SK-N-SH (cell line): ENCODE data around the gene RERGL. TPM values are rescaled to one million over a fixed set of nuclear protein-coding genes. Genes with fewer than 3 reads are reported as not detected.

Experiments used
- CTCF ChIA-PET: fragments of 300-600, 350-600 bp; formaldehyde crosslinking; extraction: SDS; loops from one replicate; lab custom pipeline; 2021; lab: Yijun Ruan, JAX
- POLR2A ChIA-PET: fragments of 350-600 bp; sonication (Branson Sonifier 250); formaldehyde crosslinking; extraction: SDS; loops from one replicate; lab custom pipeline; 2020; ENCODE audit warnings: antibody characterized with exemption, inconsistent platforms; lab: Yijun Ruan, JAX
- DNase-seq: peaks from one replicate; pipeline ENCODE4 v3.0.0; 2012
- H2AFZ ChIP-seq: fragments of 200-600 bp; sonication (generic); 2 replicates; pipeline ENCODE4 v1.8.1; 2016; ENCODE audit warnings: antibody characterized with exemption, mild to moderate bottlenecking, low read depth
- H3F3A ChIP-seq: fragments of 200-600 bp; sonication (generic); replicated peaks from 2 replicates; pipeline ENCODE3; 2016; ENCODE audit warnings: antibody characterized with exemption, mild to moderate bottlenecking; ENCODE audit not compliant: insufficient read depth
- H3K27ac ChIP-seq, 2 experiments: fragments of 200-500 bp in 1 of 2; fragments of 200-600 bp in 1 of 2; sonication (Bioruptor generic) in 1 of 2; sonication (generic), shearing (Covaris generic) in 1 of 2; 2 replicates each; pipeline versions ENCODE4 v1.5.1 to v1.6.1; 2014 to 2016; ENCODE audit warnings: low read depth in 2 of 2, inconsistent platforms in 1 of 2, low read length in 1 of 2, mild to moderate bottlenecking in 1 of 2, mixed read lengths in 1 of 2
- H3K27me3 ChIP-seq: fragments of 200-600 bp; sonication (generic), shearing (Covaris generic); 2 replicates; pipeline ENCODE4 v1.6.1; 2016; ENCODE audit warnings: mixed run types; ENCODE audit not compliant: insufficient read depth
- H3K36me3 ChIP-seq, 2 experiments: fragments of 200-500 bp in 1 of 2; fragments of 200-600 bp in 1 of 2; sonication (Bioruptor generic) in 1 of 2; sonication (generic) in 1 of 2; replicated peaks in 1 of 2; 2 replicates each; pipeline versions ENCODE3 to v1.5.1; 2014 to 2016; ENCODE audit warnings: low read length in 1 of 2, mild to moderate bottlenecking in 1 of 2; ENCODE audit not compliant: insufficient read depth in 2 of 2, control insufficient read depth in 1 of 2
- H3K4me1 ChIP-seq, 2 experiments: fragments of 200-500 bp in 1 of 2; fragments of 200-600 bp in 1 of 2; sonication (Bioruptor generic) in 1 of 2; sonication (generic), shearing (Covaris generic) in 1 of 2; 2 replicates each; pipeline versions ENCODE4 v1.5.1 to v1.6.1; 2014 to 2016; ENCODE audit warnings: low read depth in 1 of 2, low read length in 1 of 2, mixed run types in 1 of 2; ENCODE audit not compliant: insufficient read depth in 2 of 2, control insufficient read depth in 1 of 2
- H3K4me2 ChIP-seq: fragments of 200-600 bp; sonication (generic), shearing (Covaris generic); 2 replicates; pipeline ENCODE4 v1.6.1; 2017; ENCODE audit warnings: mixed run types
- H3K4me3 ChIP-seq, 2 experiments: fragments of 200-500 bp in 1 of 2; fragments of 200-600 bp in 1 of 2; sonication (Bioruptor generic) in 1 of 2; sonication (generic), shearing (Covaris generic) in 1 of 2; 2 replicates each; pipeline versions ENCODE4 v1.5.1 to v1.8.1; 2014 to 2016; ENCODE audit warnings: low read depth in 2 of 2, inconsistent platforms in 1 of 2, low read length in 1 of 2, mild to moderate bottlenecking in 1 of 2, mixed read lengths in 1 of 2, moderate library complexity in 1 of 2
- H3K79me2 ChIP-seq: fragments of 200-600 bp; sonication (generic); 2 replicates; pipeline ENCODE4 v1.8.1; 2017; ENCODE audit warnings: mild to moderate bottlenecking; ENCODE audit not compliant: insufficient read depth
- H3K9ac ChIP-seq: fragments of 200-600 bp; sonication (generic); 2 replicates; pipeline ENCODE4 v1.6.1; 2017; ENCODE audit warnings: mixed run types
- H3K9me2 ChIP-seq: fragments of 200-600 bp; sonication (generic); 2 replicates; pipeline ENCODE4 v1.6.1; 2017; ENCODE audit warnings: mixed run types
- H3K9me3 ChIP-seq: fragments of 200-600 bp; sonication (generic); 2 replicates; pipeline ENCODE4 v1.6.1; 2017; ENCODE audit warnings: mixed run types, mild to moderate bottlenecking, moderate library complexity
- H4K20me1 ChIP-seq: fragments of 200-600 bp; sonication (generic); 2 replicates; pipeline ENCODE4 v1.6.1; 2017; ENCODE audit warnings: mild to moderate bottlenecking, mixed run types; ENCODE audit not compliant: insufficient read depth
- CHD2 ChIP-seq: fragments of 150-350 bp; IDR thresholded peaks from 2 replicates; pipeline ENCODE4 v1.6.1; 2018; ENCODE audit warnings: low read length; ENCODE audit not compliant: partially characterized antibody
- EP300 ChIP-seq, 2 experiments: IDR thresholded peaks; 2 replicates each; pipeline versions ENCODE4 v1.4.0 to v1.6.1; 2012; ENCODE audit warnings: borderline replicate concordance in 1 of 2, low read depth in 1 of 2, low read length in 1 of 2
- EZH2phosphoT487 ChIP-seq: fragments of 200-600 bp; sonication (generic); IDR thresholded peaks from 2 replicates; pipeline ENCODE4 v1.6.1; 2017; ENCODE audit warnings: low read depth, mixed run types, mild to moderate bottlenecking, antibody characterized with exemption, moderate library complexity, borderline replicate concordance
- FOSL2 ChIP-seq: IDR thresholded peaks from 2 replicates; pipeline ENCODE4 v1.4.0; 2012; ENCODE audit warnings: low read depth, mild to moderate bottlenecking, moderate library complexity, borderline replicate concordance
- FOXM1 ChIP-seq: IDR thresholded peaks from 2 replicates; pipeline ENCODE4 v1.4.0; 2012; ENCODE audit warnings: low read depth, mild to moderate bottlenecking
- GABPA ChIP-seq: IDR thresholded peaks from 2 replicates; pipeline ENCODE4 v1.4.0; 2012; ENCODE audit warnings: low read depth, mild to moderate bottlenecking
- GATA2 ChIP-seq: sonication (generic); formaldehyde crosslinking; IDR thresholded peaks from 2 replicates; pipeline ENCODE4 v1.5.0; 2020; ENCODE audit warnings: mild to moderate bottlenecking, missing genetic modification reagents
- POLR2AphosphoS5 ChIP-seq: IDR thresholded peaks from 2 replicates; pipeline ENCODE4 v1.6.1; 2012; ENCODE audit warnings: low read depth, low read length
- RCOR1 ChIP-seq: fragments of 150-350 bp; IDR thresholded peaks from 2 replicates; pipeline ENCODE4 v1.6.1; 2017; ENCODE audit warnings: antibody characterized with exemption, low read length
- RFX5 ChIP-seq: IDR thresholded peaks from 2 replicates; pipeline ENCODE4 v1.6.1; 2012; ENCODE audit warnings: mild to moderate bottlenecking, improper control_type of control experiment, low read length
- RXRA ChIP-seq: IDR thresholded peaks from 2 replicates; pipeline ENCODE4 v1.4.0; 2012; ENCODE audit warnings: low read depth, mild to moderate bottlenecking, borderline replicate concordance
- TAF1 ChIP-seq: IDR thresholded peaks from 2 replicates; pipeline ENCODE4 v1.6.1; 2012; ENCODE audit warnings: low read depth, mild to moderate bottlenecking, low read length, moderate library complexity, borderline replicate concordance
- TCF12 ChIP-seq: IDR thresholded peaks from 2 replicates; pipeline ENCODE4 v1.4.0; 2012
- YY1 ChIP-seq: IDR thresholded peaks from 2 replicates; pipeline ENCODE4 v1.4.0; 2012; ENCODE audit warnings: low read depth, mild to moderate bottlenecking
- WGBS: methylation state at CpG from one replicate; pipeline ENCODE4 v1.1.6; 2017; ENCODE audit warnings: low lambda C conversion rate; 5-methylcytosine and 5-hydroxymethylcytosine counted together
- polyA plus RNA-seq, 3 experiments: library from polyadenylated mRNA; depleted of rRNA; stranded (reverse); fragments of >200 nt; gene quantifications; 2 replicates each; pipeline ENCODE4 v1.2.3, GENCODE V29; 2012
- TF ChIP-seq, protein P1 (sequence below): IDR thresholded peaks from 2 replicates; pipeline ENCODE4; 2012
- TF ChIP-seq, protein P2 (sequence below): fragments of 150-350 bp; IDR thresholded peaks from 2 replicates; pipeline ENCODE4 v1.6.1; 2017; ENCODE audit warnings: antibody characterized with exemption, low read length, low read depth, borderline replicate concordance
- TF ChIP-seq, protein P3 (sequence below): IDR thresholded peaks from 2 replicates; pipeline ENCODE4 v1.4.0; 2012; ENCODE audit warnings: low read depth

The RERGL gene
- polyA plus RNA-seq, 1 of the 3 experiments (the other 2 are of a cell fraction): 0.13 TPM

DNA sequence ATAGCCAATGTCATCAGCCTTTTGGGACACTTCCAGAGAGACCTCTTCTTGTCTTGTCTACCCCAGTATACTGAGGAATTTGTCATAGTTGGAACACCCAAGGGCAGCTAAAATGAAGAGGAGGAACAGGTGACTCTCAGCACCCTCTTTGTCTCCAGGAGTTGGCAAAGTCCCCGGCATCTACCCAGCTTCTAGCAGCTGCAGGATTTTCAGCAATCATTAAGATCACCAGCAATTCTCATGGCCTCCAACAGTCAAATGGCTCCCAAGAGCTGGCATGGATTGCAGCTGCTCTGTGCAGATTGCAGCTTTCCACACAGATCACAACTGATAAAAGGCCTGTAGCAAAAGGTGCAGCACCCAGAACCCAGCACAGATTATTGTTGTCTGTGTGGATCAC is 32.9 kb downstream of the RERGL start:
- Histone ChIP-seq H3K36me3 (no peaks in the 10 kb centered on the region), H3K9me3 (no peaks in the 10 kb centered on the region), H3K4me1 (no peaks in the 10 kb centered on the region), H3K9me2 (no peaks in the 10 kb centered on the region), H2AFZ (no peak overlapping the region), H3K9ac (no peak overlapping the region), H3K27me3 (no peaks in the 10 kb centered on the region), H3K4me2 (no peak overlapping the region), H3K79me2 (no peaks in the 10 kb centered on the region), H3K27ac (no peak overlapping the region), H4K20me1 (no peaks in the 10 kb centered on the region), H3F3A (no peaks in the 10 kb centered on the region), H3K4me3 (no peak overlapping the region)
- CTCF ChIA-PET: no interaction called here
- 0% methylated on average over 1 of the region's 1 CpG for WGBS
- TF ChIP-seq, protein P1, sequence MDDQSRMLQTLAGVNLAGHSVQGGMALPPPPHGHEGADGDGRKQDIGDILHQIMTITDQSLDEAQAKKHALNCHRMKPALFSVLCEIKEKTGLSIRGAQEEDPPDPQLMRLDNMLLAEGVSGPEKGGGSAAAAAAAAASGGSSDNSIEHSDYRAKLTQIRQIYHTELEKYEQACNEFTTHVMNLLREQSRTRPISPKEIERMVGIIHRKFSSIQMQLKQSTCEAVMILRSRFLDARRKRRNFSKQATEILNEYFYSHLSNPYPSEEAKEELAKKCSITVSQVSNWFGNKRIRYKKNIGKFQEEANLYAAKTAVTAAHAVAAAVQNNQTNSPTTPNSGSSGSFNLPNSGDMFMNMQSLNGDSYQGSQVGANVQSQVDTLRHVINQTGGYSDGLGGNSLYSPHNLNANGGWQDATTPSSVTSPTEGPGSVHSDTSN: no peak
- TF ChIP-seq TCF12 (no peak), YY1 (no peak)
- POLR2A ChIA-PET: no interaction called here
- DNase-seq: no peak

DNA sequence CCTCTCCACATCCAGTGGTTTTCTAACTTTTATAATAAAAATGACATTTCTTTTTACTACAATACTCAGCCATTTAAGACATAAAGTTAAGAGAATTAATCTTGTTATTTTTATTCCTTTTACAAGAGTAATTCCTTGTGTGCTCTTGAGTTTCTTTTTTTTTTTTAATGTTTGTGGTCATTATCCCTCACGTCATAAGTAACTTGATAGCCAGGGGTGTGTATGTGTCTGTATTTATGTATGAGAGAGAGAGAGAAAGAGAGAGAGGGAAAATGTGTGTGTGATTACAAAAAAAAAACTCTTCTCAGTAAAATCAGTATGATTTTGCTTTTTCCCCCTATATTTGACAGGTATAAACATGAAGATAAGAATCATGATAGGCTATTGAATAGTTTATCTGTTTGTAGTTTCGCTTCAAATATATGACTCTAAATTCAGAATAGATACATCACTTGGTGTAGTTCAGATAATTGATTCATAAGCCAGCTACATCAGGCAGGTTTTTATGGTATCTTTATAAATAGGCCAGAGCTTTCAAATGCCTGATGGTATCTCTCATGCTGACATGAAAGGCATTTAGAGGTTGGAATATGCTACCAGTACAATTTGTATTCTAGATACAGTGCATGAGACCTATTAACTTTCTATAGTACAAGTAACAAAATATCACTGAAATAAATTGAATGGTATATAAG is 34.9 kb downstream of the RERGL start:
- POLR2A ChIA-PET: no interaction called here
- 8% methylated on average over 2 of the region's 2 CpGs for WGBS
- no peaks in the 10 kb centered on the region for H3K27me3 ChIP-seq
- no peaks in the 10 kb centered on the region for H4K20me1 ChIP-seq
- no peak overlapping the region for H3K9ac ChIP-seq
- H3K4me2 ChIP-seq: no peak overlapping the region
- H3F3A ChIP-seq: no peaks in the 10 kb centered on the region
- H3K9me2 ChIP-seq: no peaks in the 10 kb centered on the region
- TF ChIP-seq YY1: no peak
- TF ChIP-seq CHD2: no peak
- TF ChIP-seq, protein P1: no peak
- no peak for TF ChIP-seq POLR2AphosphoS5
- TF ChIP-seq GATA2 (CRISPR knock-in tag): no peak
- no peak for TF ChIP-seq FOXM1
- no peak for TF ChIP-seq RXRA
- TF ChIP-seq FOSL2: no peak
- TF ChIP-seq GABPA: no peak
- TF ChIP-seq, protein P2, sequence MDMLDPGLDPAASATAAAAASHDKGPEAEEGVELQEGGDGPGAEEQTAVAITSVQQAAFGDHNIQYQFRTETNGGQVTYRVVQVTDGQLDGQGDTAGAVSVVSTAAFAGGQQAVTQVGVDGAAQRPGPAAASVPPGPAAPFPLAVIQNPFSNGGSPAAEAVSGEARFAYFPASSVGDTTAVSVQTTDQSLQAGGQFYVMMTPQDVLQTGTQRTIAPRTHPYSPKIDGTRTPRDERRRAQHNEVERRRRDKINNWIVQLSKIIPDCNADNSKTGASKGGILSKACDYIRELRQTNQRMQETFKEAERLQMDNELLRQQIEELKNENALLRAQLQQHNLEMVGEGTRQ: no peak
- TF ChIP-seq RFX5: no peak
- no peak for TF ChIP-seq RCOR1
- no peak for TF ChIP-seq EP300 (IDR thresholded peaks at IDR 0.05; ENCODE audit: borderline replicate concordance in 1 of 2, low read depth in 1 of 2, low read length in 1 of 2)
- TF ChIP-seq, protein P3, sequence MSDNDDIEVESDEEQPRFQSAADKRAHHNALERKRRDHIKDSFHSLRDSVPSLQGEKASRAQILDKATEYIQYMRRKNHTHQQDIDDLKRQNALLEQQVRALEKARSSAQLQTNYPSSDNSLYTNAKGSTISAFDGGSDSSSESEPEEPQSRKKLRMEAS: no peak
- no peak for TF ChIP-seq TAF1
- no peak for TF ChIP-seq EZH2phosphoT487
- TF ChIP-seq, all 33 proteins: peak for 0
- Histone ChIP-seq H3K27ac (no peak overlapping the region), H3K79me2 (no peaks in the 10 kb centered on the region), H2AFZ (no peak overlapping the region), H3K4me1 (no peaks in the 10 kb centered on the region), H3K9me3 (no peaks in the 10 kb centered on the region; the same call in 1 of the 2 replicates), H3K36me3 (no peaks in the 10 kb centered on the region), H3K4me3 (no peak overlapping the region)
- no peak for DNase-seq
- CTCF ChIA-PET: interaction anchor here (1.0 kb wide), 1 partner anchor 105 kb away, joined by 3 read pairs; no protein-coding TSS in a partner anchor
